Measurements from ENCODE around the gene BTRC. TPM values are rescaled to one million over a fixed set of nuclear protein-coding genes. Genes with fewer than 3 reads are reported as not detected.

The BTRC gene
- total RNA-seq, 1 experiment from 2014 or later, result 29.1 TPM

DNA sequence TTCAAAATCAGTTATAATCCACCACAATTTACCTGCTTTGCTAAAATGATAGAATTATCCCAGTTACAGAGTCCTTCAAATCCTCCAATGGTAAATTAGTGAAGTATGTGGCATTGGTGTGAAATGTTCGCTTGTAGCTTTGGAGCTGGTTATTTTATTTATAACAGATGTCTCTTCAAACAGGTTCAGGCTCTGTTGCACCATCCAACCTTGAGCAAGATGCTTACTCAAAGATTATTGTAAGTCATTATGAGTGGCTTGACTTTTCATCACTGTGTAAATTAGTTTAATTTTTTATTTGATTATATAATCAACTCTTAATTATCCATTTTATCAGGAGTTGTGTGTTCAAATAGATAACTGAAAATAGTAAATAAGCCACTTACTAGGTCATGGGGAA lies 99.4 kb downstream of the BTRC start:
- Histone ChIP-seq H3K4me1 (ENCODE audit: control insufficient read depth in 1 of 2, insufficient read depth in 2 of 2, low read length in 2 of 2) (no peaks in the 10 kb centered on the region), H3K27ac (ENCODE audit: low read depth, low read length) (no peak overlapping the region), H3K4me3 (replicated peaks in 1 of 2; ENCODE audit: low read depth in 1 of 2, low read length in 2 of 2) (no peak overlapping the region), H3K9me3 (ENCODE audit: control insufficient read depth in 1 of 2, insufficient read depth in 1 of 2, low read depth in 1 of 2, low read length in 2 of 2) (no peaks in the 10 kb centered on the region), H4K20me1 (ENCODE audit: insufficient read depth) (no peaks in the 10 kb centered on the region; the same call in 1 of the 2 replicates), H3K9me2 (ENCODE audit: insufficient read depth) (no peaks in the 10 kb centered on the region), H3K27me3 (ENCODE audit: insufficient read depth, low read length) (no peaks in the 10 kb centered on the region), H3K79me2 (ENCODE audit: insufficient read depth, low read length) (no peaks in the 10 kb centered on the region), H3K36me3 (ENCODE audit: control insufficient read depth in 1 of 2, insufficient read depth in 2 of 2, low read length in 2 of 2) (no peaks in the 10 kb centered on the region), H3K4me2 (ENCODE audit: low read length) (no peak overlapping the region), H2AFZ (ENCODE audit: low read depth, low read length, poor library complexity, severe bottlenecking) (no peak overlapping the region), H3K9ac (ENCODE audit: low read length) (no peak overlapping the region)
- ChIA-PET POLR2A (interaction anchor here (1.5 kb wide), 1 partner anchor 14 kb away, joined by 3 read pairs; no protein-coding TSS in a partner anchor), RAD21 (ENCODE audit: low non-redundant PET in 1 of 2, low total read pairs in 2 of 2, uncharacterized antibody in 2 of 2, unreplicated experiment in 2 of 2) (no interaction called here), CTCF (interaction anchor here (1.0 to 3.5 kb wide), 5 partner anchors 9 to 239 kb away, joined by 3 to 23 read pairs (median 5); no protein-coding TSS in a partner anchor)
- no peak for TF ChIP-seq EGR1 (IDR thresholded peaks at IDR 0.05; ENCODE audit: low read depth)
- TF ChIP-seq YY1 (IDR thresholded peaks at IDR 0.05; ENCODE audit: extremely low read depth, insufficient replicate concordance, low read depth, low read length), result no peak
- no peak for TF ChIP-seq ELF1 (IDR thresholded peaks at IDR 0.05; ENCODE audit: borderline replicate concordance, low read depth)
- TF ChIP-seq, protein P1, sequence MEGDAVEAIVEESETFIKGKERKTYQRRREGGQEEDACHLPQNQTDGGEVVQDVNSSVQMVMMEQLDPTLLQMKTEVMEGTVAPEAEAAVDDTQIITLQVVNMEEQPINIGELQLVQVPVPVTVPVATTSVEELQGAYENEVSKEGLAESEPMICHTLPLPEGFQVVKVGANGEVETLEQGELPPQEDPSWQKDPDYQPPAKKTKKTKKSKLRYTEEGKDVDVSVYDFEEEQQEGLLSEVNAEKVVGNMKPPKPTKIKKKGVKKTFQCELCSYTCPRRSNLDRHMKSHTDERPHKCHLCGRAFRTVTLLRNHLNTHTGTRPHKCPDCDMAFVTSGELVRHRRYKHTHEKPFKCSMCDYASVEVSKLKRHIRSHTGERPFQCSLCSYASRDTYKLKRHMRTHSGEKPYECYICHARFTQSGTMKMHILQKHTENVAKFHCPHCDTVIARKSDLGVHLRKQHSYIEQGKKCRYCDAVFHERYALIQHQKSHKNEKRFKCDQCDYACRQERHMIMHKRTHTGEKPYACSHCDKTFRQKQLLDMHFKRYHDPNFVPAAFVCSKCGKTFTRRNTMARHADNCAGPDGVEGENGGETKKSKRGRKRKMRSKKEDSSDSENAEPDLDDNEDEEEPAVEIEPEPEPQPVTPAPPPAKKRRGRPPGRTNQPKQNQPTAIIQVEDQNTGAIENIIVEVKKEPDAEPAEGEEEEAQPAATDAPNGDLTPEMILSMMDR (IDR thresholded peaks at IDR 0.05 in 2 of 3, conservative IDR thresholded peaks at IDR 0.05 in 1 of 3; ENCODE audit: borderline replicate concordance in 1 of 3, insufficient read depth in 1 of 3, low read depth in 2 of 3, low read length in 2 of 3), result no peak
- TF ChIP-seq, protein P2, sequence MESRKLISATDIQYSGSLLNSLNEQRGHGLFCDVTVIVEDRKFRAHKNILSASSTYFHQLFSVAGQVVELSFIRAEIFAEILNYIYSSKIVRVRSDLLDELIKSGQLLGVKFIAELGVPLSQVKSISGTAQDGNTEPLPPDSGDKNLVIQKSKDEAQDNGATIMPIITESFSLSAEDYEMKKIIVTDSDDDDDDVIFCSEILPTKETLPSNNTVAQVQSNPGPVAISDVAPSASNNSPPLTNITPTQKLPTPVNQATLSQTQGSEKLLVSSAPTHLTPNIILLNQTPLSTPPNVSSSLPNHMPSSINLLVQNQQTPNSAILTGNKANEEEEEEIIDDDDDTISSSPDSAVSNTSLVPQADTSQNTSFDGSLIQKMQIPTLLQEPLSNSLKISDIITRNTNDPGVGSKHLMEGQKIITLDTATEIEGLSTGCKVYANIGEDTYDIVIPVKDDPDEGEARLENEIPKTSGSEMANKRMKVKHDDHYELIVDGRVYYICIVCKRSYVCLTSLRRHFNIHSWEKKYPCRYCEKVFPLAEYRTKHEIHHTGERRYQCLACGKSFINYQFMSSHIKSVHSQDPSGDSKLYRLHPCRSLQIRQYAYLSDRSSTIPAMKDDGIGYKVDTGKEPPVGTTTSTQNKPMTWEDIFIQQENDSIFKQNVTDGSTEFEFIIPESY (IDR thresholded peaks at IDR 0.05; ENCODE audit: extremely low read depth, insufficient replicate concordance, low read length), result no peak
- no peak for TF ChIP-seq EZH2 (IDR thresholded peaks at IDR 0.05)
- no peak for TF ChIP-seq TCF7L2 (IDR thresholded peaks at IDR 0.05; ENCODE audit: borderline replicate concordance, extremely low read depth, insufficient read depth, insufficient read length)
- TF ChIP-seq SIN3A (IDR thresholded peaks at IDR 0.05; ENCODE audit: low read depth), result no peak
- no peak for TF ChIP-seq CEBPB (IDR thresholded peaks at IDR 0.05; ENCODE audit: low read depth)
- no peak for TF ChIP-seq CBX3 (IDR thresholded peaks at IDR 0.05; ENCODE audit: low read depth)
- TF ChIP-seq JUND (IDR thresholded peaks at IDR 0.05), result no peak
- TF ChIP-seq SRF (IDR thresholded peaks at IDR 0.05; ENCODE audit: low read depth), result no peak
- TF ChIP-seq EZH2phosphoT487 (IDR thresholded peaks at IDR 0.05; ENCODE audit: borderline replicate concordance), result no peak
- ATAC-seq, result no peak
- BruUV-seq (replicated peaks), result no TSS peak
- intact Hi-C loops (cut with micrococcal nuclease), result no loop called here
- no peak for DNase-seq (ENCODE audit: low read depth, low spot score)

Measured in HCT116 (cell line).